Measurements from ENCODE around the gene U2AF1L4. TPM values are rescaled to one million over a fixed set of nuclear protein-coding genes. Genes with fewer than 3 reads are reported as not detected.

Gene U2AF1L4, protein sequence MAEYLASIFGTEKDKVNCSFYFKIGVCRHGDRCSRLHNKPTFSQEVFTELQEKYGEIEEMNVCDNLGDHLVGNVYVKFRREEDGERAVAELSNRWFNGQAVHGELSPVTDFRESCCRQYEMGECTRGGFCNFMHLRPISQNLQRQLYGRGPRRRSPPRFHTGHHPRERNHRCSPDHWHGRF
- 22.6 and 23.4 TPM in 2 replicates for total RNA-seq (2014; rRNA removed; shearing (Covaris generic))

DNA sequence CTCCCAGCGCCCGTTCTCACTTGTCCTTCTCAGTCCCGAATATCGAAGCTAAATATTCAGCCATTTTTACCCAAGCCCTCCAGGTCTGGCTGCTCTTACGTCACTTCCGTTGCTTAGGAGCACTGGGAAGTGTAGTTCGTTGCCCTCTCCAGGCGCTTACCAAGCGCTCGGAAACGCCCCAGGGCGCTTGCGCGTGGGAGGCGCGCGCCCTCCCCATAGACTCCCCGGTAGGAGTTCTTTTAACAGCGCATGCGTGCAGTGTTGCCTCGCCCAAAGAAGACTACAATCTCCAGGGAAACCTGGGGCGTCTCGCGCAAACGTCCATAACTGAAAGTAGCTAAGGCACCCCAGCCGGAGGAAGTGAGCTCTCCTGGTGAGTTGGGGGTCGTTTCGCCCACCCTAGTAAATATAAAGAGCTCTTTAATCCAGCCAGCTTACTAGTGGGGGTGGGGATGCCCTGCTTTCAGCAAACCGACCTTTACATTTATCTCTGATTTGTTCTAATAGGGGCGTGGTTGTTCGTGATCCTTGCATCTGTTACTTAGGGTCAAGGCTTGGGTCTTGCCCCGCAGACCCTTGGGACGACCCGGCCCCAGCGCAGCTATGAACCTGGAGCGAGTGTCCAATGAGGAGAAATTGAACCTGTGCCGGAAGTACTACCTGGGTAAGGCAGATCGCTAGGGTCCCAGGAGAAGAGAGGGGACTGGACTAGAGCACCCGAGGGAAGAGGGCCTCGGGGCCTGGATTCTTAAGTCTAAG lies at the start of gene U2AF1L4, which contains the start of gene PSENEN:
Gene U2AF1L4, minus strand, starts transcription at position 91 of the 759 bp plus-strand sequence. Its CDS starts 27 bp downstream, at position 64.
Gene PSENEN, plus strand, starts transcription at position 324 of the 759 bp plus-strand sequence. Its CDS starts 280 bp downstream, at position 604.

GRCh38 chr19:35775298-35776101 lies 30.3 kb upstream of the U2AF1L4 start, which contains the start of gene ARHGAP33:
TSS of gene ARHGAP33 (plus strand) at chr19:35775564. CDS start at chr19:35775659, 95 bp downstream.

DNA sequence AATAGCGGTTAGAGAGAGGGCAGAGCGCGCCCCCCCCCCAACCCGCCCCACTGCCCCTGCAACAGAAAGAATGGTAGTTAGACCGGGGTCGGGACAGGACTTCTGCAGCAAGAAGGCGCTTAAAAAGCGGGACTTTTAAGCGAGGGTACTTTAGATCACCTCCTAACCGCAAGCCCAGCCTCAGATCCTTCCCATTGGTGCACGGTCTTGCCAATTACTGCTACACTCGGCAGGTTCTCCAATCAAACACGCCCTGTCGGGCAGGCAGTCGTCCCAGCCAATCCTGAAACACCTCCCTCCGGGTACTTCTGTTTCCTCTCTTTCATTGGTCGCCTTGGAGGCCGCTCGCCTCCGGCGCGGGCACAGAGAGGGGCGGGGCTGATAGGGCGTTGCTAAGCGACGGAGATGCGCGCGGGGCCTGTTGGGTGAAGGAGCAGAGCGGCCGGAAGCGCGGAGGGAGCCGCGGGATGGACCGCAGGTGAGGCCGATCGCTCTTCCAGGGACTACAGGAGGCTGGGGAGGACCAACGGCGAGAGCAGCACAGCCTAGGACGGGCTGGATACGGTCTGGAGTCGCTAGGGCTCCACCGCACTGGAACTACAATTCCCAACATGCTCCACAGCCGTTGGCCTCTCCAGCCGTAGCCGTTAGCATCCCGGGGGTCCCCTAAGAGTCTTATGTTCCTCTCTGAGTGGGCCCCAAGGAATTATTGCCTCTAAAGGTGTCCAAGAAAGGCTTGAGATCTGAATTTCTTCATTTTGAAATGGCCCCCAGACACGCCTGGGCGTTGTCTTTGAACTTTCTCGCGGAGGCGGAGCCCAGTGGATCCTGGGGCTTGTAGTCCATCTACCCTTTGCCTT lies 12.8 kb upstream of the U2AF1L4 start, which contains the start of gene PROSER3:
Gene PROSER3, plus strand, starts transcription at position 428 of the 860 bp plus-strand sequence. Its CDS starts 40 bp downstream, at position 468.

DNA sequence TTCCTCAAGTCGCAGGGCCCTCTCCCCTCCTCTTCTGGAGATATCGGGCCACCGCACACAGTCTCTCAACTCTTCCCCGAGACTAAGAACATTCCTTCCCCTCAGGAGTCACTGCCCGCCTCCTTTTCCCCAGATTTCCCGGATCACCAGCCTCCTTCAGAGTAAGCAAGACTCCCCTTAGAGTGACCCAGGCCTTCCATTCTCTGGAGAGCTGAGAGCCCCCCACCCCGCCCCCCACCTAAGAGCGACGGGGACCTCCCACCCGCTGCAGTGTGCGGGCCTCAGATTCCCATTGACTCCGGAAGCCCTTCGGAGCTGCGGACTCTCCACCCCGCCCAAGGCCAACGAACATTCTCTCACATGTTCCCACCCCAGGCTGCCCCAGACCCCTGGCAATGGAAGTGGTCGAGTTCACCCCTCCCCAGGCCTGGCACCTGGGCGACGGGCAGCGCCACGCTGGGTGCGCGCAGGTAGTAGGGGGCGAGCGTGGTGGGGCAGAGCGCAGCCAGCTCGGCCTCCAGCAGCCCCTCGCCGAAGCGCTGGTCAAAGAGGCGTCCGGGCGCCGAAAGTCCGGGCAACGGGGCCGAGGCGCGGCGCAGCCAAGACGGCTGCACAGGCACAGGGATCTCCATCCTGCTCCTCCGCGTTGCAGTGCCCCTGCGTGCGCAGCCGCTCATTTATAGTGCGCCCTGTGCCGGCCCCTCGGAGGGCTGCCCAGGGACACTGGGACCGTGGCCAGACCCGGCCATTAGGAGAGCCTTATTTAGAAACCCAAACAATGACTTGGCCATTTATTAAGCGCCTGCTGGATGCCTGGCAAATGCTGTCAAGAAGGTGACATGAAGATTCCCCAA lies 11.4 kb upstream of the U2AF1L4 start, which contains the start of gene HSPB6:
Gene HSPB6, minus strand, starts transcription at position 653 of the 854 bp plus-strand sequence. Its CDS starts 21 bp downstream, at position 632.

DNA sequence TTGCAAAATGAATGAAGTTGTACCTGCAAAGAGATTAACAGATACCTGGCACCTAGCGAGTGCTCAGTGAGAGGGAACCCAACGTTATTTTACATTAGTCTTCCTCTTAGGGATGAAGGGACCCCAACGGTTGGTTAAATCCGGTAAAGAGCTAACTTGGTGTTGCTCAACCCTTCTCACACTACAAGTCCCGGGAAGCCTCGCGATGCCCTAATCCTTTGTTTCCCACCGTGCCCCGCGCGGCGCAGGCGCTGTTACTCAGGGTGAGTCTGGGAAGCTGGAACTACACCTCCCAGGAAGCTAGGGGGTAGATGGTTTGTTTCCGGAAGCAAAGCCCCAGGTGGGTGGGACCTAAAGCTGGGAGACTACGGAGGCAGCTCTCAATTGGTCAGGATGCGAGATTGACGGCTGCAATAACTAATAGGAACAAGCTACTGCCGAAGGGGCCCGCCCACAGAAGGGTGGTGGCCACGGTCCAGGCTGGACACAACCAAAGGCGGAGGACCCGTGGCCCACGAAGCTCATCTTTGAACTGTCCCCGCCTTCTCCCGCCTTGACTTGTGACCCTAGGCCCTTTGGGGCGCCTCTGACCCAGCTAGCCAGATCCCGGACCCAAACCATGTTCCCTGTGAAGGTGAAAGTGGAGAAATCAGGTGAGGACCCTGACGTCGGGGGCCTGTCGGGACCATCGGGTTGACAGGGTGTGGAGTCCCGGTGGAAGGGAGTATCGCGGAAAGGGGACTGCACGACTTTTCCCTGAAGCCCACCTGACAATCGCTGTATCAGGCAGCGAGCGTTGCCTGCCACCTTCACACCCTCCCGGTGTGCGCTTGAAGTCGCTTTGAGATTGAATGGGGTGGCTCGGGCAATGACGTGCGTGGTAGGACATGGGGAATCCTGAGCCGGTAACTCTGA lies 3.1 kb upstream of the U2AF1L4 start, which contains the start of gene LIN37:
Gene LIN37, plus strand, starts transcription at position 471 of the 915 bp plus-strand sequence. Its CDS starts 149 bp downstream, at position 620.

DNA sequence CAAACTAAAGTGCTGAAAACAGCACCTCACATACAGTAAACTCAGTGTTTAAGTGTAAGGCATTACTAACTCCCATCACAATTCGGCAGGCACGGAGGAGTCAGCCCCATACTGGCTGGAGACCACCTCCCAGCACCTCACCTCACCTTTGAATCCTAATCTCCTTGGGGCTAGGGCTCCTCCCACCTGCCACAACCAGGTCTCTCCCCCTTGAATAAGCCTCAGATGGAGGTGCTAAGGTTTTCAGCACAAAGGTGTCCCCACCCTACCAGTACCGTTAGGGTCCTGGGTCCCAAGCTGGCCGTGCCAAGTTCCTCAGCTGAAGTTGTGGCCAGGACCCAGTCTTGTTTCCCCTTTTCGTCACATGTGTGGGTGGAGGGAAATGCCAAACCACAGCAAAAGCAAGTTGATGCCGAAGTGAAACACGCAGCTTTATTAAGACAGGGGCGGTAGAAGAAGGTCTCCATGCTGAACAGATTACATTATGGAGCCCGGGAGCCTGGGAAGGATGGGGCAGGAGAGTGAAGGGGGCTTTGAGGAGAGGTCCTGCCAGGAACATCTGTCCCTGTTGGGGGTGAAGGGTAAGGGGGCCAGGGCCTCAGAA lies 3.0 kb downstream of the U2AF1L4 start, which contains the start of gene IGFLR1:
Gene IGFLR1, minus strand, starts transcription at position 332 of the 604 bp plus-strand sequence. CDS start 1,272 bp downstream, outside the sequence.

GRCh38 chr19:35717665-35718344 lies 27.4 kb downstream of the U2AF1L4 start, which contains the start of gene KMT2B:
TSS of gene KMT2B (plus strand) at chr19:35718003. CDS start at chr19:35718019, 16 bp downstream.

GRCh38 chr19:35704218-35704617 lies 41.0 kb downstream of the U2AF1L4 start, which contains the start of gene ZBTB32:
TSS of gene ZBTB32 (plus strand) at chr19:35704558. CDS start at chr19:35714627, 10,069 bp downstream.

Other genes with a start within 250 kb of the U2AF1L4 start
- gene DMKN, start 231.8 kb downstream of the U2AF1L4 start, total RNA-seq (2014; rRNA removed; shearing (Covaris generic)), result 16.5 and 24.2 TPM in 2 replicates
- 0.05 TPM in 1 of 2 replicates, not detected in the other for gene SBSN, start 217.1 kb downstream of the U2AF1L4 start, total RNA-seq (2014; rRNA removed; shearing (Covaris generic))
- gene GAPDHS, start 212.0 kb downstream of the U2AF1L4 start, total RNA-seq (2014; rRNA removed; shearing (Covaris generic)), result not detected in 2 replicates
- 126 and 129 TPM in 2 replicates for gene TMEM147, start 199.8 kb downstream of the U2AF1L4 start, total RNA-seq (2014; rRNA removed; shearing (Covaris generic))
- not detected in 2 replicates for gene ATP4A, start 181.8 kb downstream of the U2AF1L4 start, total RNA-seq (2014; rRNA removed; shearing (Covaris generic))
- gene PMIS2, start 159.2 kb downstream of the U2AF1L4 start, total RNA-seq (2014; rRNA removed; shearing (Covaris generic)), result not detected in 2 replicates
- 45.8 and 47.4 TPM in 2 replicates for gene HAUS5, start 132.7 kb downstream of the U2AF1L4 start, total RNA-seq (2014; rRNA removed; shearing (Covaris generic))
- gene RBM42, start 116.4 kb downstream of the U2AF1L4 start, total RNA-seq (2014; rRNA removed; shearing (Covaris generic)), result 86.8 and 95.1 TPM in 2 replicates
- 0.88 and 1.1 TPM in 2 replicates for gene ETV2, start 103.7 kb downstream of the U2AF1L4 start, total RNA-seq (2014; rRNA removed; shearing (Covaris generic))
- gene COX6B1, start 97.1 kb downstream of the U2AF1L4 start, total RNA-seq (2014; rRNA removed; shearing (Covaris generic)), result 327 and 328 TPM in 2 replicates
- gene UPK1A, start 78.9 kb downstream of the U2AF1L4 start, total RNA-seq (2014; rRNA removed; shearing (Covaris generic)), result not detected in 2 replicates
- gene ZBTB32, start 40.9 kb downstream of the U2AF1L4 start, total RNA-seq (2014; rRNA removed; shearing (Covaris generic)), result not detected in 2 replicates
- 14.4 and 20.0 TPM in 2 replicates for gene KMT2B, start 27.4 kb downstream of the U2AF1L4 start, total RNA-seq (2014; rRNA removed; shearing (Covaris generic))
- 3.6 and 6.8 TPM in 2 replicates for gene IGFLR1, start 3.0 kb downstream of the U2AF1L4 start, total RNA-seq (2014; rRNA removed; shearing (Covaris generic))
- 35.6 and 40.4 TPM in 2 replicates for gene PSENEN, start 233 bp upstream of the U2AF1L4 start, total RNA-seq (2014; rRNA removed; shearing (Covaris generic))
- 7.4 and 12.7 TPM in 2 replicates for gene LIN37, start 3.2 kb upstream of the U2AF1L4 start, total RNA-seq (2014; rRNA removed; shearing (Covaris generic))
- 0.40 TPM in 1 of 2 replicates, not detected in the other for gene HSPB6, start 11.6 kb upstream of the U2AF1L4 start, total RNA-seq (2014; rRNA removed; shearing (Covaris generic))
- 9.5 and 10.8 TPM in 2 replicates for gene PROSER3, start 12.8 kb upstream of the U2AF1L4 start, total RNA-seq (2014; rRNA removed; shearing (Covaris generic))
- 3.3 and 9.8 TPM in 2 replicates for gene ARHGAP33, start 30.1 kb upstream of the U2AF1L4 start, total RNA-seq (2014; rRNA removed; shearing (Covaris generic))
- gene PRODH2, start 67.4 kb upstream of the U2AF1L4 start, total RNA-seq (2014; rRNA removed; shearing (Covaris generic)), result not detected in 2 replicates
- not detected in 2 replicates for gene NPHS1, start 107.1 kb upstream of the U2AF1L4 start, total RNA-seq (2014; rRNA removed; shearing (Covaris generic))
- 0.08 TPM in 1 of 2 replicates, not detected in the other for gene KIRREL2, start 111.5 kb upstream of the U2AF1L4 start, total RNA-seq (2014; rRNA removed; shearing (Covaris generic))
- 5.3 and 7.0 TPM in 2 replicates for gene APLP1, start 123.2 kb upstream of the U2AF1L4 start, total RNA-seq (2014; rRNA removed; shearing (Covaris generic))
- 4.6 and 9.6 TPM in 2 replicates for gene NFKBID, start 155.1 kb upstream of the U2AF1L4 start, total RNA-seq (2014; rRNA removed; shearing (Covaris generic))
- 1.2 TPM in 1 of 2 replicates, not detected in the other for gene HCST, start 157.1 kb upstream of the U2AF1L4 start, total RNA-seq (2014; rRNA removed; shearing (Covaris generic))
- gene TYROBP, start 162.9 kb upstream of the U2AF1L4 start, total RNA-seq (2014; rRNA removed; shearing (Covaris generic)), result not detected in 2 replicates
- 2.1 TPM in 2 replicates for gene LRFN3, start 191.0 kb upstream of the U2AF1L4 start, total RNA-seq (2014; rRNA removed; shearing (Covaris generic))
- gene SDHAF1, start 249.8 kb upstream of the U2AF1L4 start, total RNA-seq (2014; rRNA removed; shearing (Covaris generic)), result 33.0 and 39.2 TPM in 2 replicates

All from A375 (cell line).